Vagina (tissue), 2 donors: ENCODE results near the gene EXD3.

Experiments
- CTCF ChIP-seq, 3 experiments: fragments of 450-650 bp in 2 of 3; fragments of 200-600 bp in 1 of 3; sonication (generic) in 1 of 3; IDR thresholded peaks; one replicate each; pipeline ENCODE4 v1.5.1; 2017 to 2019; ENCODE audit warnings: antibody characterized with exemption in 3 of 3, mild to moderate bottlenecking in 2 of 3, moderate library complexity in 2 of 3
- POLR2A ChIP-seq, 2 donors: fragments of 450-650 bp; IDR thresholded peaks; one replicate each; pipeline ENCODE4 v1.6.1; 2017; ENCODE audit warnings: antibody characterized with exemption in 2 of 2, mild to moderate bottlenecking in 2 of 2, moderate library complexity in 2 of 2
- POLR2AphosphoS5 ChIP-seq, 2 donors: sonication (generic); formaldehyde crosslinking; IDR thresholded peaks; one replicate each; pipeline ENCODE4 v1.9.0; 2017; ENCODE audit warnings: antibody characterized with exemption in 2 of 2, mild to moderate bottlenecking in 2 of 2, low read depth in 1 of 2; ENCODE audit not compliant: insufficient read depth in 1 of 2

- TF ChIP-seq CTCF (IDR thresholded peaks at IDR 0.05) (no peak), POLR2AphosphoS5 (IDR thresholded peaks at IDR 0.05; ENCODE audit: insufficient read depth in 1 of 2, low read depth in 1 of 2) (no peak), POLR2A (IDR thresholded peaks at IDR 0.05) (no peak)
These were observed 97.2 kb downstream of the EXD3 start for GRCh38 chr9:137325799-137326198.
